ENCODE results near the gene SLC46A1.

SLC46A1 gene

DNA sequence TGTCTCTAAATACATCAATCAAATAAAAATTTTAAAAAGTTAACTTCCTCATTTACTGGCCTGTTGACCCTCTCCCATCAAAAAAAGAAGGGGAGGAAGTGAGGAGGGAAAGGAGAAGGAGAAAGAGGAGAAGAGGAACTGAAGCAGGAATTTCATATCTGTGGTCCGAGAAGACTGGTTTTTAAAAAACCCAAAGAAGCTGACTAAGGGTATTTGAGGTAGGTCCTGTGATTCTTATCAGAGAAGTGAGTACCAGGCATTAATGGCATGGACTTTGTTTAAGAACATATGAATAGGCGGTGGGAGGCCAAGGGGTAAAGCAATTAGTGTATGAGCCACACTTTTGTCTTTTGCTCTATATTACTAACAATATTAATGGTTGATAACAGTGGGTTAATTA is 2.0 kb downstream of the SLC46A1 start:
- DNase-seq (ENCODE audit: low read depth): no peak

DNA sequence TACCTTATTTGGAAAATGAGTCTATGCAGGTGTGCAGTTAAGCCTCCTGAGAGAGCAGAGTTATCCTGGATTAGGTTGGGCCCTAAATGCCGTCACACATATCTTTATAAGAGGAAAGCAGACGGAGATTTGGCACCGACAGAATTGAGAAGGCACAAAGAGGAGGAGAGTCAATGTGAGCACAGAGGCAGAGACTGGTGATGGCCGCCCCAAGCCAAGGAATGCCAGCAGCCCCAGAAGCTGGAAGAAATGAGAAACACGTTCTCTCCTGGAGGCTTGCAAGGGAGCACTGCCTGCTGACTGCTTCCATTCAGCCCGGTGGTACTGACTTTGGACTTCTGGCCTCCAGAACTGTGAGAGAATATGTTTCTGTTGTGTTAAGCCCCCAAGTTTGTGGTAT is 3.2 kb downstream of the SLC46A1 start:
- no peak for DNase-seq (ENCODE audit: low read depth)

DNA sequence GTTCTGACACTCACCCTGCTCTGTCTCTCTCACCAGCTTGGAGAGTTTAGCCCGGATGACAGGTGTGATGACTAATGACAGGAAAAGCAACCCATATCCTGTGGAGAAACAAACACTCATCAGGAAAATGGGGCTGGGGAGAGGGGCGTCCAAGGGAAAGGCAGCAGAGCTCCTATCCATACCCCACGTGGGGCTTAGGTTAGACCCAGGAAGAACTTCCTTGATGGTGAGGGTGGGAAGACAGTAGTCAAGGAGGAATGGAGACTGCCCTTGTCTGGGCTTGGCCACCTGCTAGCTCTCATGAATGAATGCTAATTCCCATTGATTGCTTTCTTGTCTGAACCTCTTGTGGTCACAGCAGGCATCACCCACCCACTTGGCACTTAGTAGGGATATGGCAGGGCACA is 3.8 kb downstream of the SLC46A1 start:
- no peak for DNase-seq (ENCODE audit: low read depth)

DNA sequence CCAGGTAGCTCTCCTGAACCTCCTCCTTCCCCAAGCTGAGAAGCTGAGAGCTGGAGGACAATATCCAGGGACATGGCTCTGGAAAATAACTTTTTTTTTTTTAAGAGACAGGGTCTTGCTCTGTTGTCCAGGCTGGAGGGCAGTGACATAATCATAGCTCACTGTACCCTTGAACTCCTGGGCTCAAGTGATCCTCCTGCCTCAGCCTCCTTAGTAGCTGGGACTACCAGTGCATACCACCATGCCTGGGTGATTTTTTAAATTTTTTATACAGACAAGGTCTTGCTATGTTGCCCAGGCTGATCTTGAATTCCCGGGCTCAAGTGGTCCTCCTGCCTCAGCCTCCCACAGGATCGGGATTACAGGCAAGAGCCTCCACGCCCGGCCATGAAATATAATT is 6.2 kb downstream of the SLC46A1 start:
- no peak for DNase-seq (ENCODE audit: low read depth)

DNA sequence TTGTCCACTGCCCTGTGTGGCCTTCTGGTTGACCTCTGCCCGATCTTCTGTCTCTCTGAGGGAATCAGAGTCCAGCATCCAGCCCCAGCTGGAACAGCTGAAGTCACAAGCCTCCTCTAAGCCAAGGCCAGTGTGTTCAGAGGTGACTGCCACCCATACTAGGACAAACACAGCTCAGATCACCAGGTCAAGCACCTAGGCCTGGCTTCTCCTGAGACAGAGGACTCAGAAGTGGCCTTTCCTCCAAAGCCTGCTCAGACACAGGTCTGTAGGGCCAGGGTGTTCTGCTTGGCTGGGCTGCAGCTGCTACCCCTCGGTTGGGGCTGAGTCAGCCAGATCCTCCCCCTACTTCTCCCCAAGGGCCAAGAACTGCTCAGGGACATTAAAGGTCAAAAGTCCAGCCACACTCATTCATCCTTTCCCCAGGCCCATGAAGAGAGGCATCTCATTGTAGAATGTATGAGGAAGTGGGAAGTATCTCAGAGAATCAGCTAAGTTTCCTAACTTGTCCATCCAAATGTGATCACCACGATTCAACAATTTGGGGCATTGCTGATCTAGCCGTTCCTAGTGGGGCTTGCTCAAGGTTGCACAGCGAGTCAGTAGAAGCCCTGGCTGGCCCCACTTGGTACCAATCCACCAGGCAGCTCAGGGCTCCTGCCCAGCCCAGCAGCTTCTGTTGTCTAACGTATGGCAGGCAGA is 7.6 kb downstream of the SLC46A1 start:
- DNase-seq (ENCODE audit: low read depth): no peak

DNA sequence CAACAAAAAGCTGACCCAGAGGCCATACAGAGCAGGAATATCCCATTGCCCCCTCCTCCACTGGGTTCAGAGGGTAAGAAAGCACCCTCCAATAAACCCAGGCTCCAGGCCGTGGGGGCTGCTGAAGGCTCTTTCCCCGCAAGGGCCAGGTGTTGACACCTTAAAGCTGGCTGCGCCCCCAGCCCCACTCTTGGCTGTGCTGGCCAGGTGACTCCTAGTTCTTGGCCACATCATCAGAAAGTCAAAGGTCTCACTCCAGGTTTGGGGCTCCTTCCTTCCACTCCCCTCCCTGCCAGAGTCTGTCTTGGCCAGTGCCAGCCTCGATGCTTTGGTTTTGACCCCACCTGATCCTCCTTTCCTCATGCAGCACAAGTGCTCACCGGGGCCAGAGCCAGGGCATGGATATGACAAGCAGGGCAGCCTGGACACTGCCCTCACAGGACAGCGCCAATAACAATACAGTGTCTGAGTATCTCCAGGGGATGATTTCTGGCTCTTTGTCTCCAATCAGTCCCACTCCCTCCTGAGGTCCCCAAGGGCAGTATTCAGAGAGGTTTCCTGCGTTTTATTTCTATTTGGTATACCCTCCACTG is 8.2 kb downstream of the SLC46A1 start:
- no peak for DNase-seq (ENCODE audit: low read depth)

DNA sequence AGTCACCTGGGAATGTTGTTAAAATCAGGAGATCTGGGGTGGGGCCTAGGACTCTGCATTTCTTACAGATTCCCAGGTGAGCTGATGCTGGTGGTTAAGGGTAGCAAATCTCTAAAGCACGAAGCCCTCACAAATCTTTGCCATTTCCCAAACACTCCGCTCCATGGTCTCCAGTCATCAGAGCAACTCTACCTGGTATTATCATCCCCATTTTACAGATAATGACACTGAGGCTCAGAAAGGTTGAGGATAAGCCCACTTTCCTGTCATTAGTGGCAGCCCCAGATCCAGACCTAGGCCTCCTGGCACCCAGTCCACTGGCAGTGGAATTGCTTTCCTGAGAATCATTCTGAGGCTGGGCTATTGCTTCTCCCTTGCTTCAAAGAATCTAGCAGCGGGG is 8.7 kb downstream of the SLC46A1 start:
- no peak for DNase-seq (ENCODE audit: low read depth)

DNA sequence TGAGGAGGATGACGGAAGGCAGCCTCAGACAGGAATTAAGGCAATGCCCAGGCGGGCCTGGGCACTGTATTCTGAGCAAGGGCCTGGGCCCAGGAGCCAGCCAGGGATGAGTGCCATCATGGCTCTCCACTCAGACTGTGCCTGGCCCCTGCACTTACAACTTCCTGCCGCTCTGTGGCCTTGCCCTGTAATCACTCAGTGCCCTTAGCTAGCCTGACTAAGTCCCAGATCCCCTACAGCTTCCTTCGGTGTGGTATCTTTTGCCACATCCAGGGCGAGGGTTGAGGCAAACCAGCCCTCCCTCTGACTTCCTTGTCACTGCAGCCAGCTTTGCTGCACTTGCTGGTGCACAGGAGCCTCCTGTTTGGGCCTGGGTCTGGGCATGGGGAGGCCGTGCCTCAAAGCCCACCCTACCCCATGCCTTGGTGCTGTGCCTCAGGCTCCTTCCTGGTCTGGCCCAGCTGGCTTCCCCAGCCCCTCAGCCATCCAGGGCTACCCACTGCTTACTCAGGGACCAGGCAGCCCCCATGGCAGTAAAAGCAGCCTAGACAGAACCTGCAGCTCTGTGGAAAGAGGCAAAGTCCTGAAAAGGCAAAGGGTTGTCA is 9.3 kb downstream of the SLC46A1 start:
- DNase-seq (ENCODE audit: low read depth): no peak

DNA sequence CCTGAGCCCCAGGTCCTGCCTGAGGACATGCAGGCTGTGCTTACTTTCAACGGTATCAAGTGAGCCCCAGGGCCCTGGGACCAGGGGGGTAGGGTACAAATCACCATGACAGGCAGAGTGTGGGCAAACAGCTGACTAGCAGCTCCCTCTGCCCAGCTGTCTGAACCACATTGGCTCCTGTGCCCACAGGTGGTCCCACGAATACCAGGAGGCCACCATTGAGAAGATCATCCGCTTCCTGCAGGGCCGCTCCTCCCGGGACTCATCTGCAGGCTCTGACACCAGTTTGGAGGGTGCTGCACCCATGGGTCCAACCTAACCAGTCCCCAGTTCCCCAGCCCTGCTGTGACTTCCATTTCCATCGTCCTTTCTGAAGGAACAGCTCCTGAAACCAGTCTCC is 10.0 kb downstream of the SLC46A1 start:
- DNase-seq (ENCODE audit: low read depth): no peak

DNA sequence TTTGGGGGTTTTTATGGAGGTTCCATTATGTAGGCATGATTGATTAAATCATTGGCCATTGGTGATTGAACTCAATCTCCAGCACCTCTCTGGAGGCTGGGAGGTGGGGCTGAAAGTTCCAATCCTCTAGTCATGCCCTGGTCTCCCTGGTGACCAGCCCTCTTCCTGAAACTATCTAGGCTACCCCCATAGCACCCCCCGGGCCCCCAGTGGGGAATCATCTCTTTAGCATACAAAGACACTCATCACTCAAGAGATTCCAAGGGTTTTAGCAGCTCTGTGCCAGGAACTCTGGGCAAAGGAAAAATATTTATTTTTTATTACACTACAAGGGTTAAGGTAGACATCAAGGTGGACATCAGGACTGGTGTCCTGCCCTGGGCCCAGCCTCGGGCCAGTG is 10.6 kb downstream of the SLC46A1 start:
- DNase-seq (ENCODE audit: low read depth): no peak

DNA sequence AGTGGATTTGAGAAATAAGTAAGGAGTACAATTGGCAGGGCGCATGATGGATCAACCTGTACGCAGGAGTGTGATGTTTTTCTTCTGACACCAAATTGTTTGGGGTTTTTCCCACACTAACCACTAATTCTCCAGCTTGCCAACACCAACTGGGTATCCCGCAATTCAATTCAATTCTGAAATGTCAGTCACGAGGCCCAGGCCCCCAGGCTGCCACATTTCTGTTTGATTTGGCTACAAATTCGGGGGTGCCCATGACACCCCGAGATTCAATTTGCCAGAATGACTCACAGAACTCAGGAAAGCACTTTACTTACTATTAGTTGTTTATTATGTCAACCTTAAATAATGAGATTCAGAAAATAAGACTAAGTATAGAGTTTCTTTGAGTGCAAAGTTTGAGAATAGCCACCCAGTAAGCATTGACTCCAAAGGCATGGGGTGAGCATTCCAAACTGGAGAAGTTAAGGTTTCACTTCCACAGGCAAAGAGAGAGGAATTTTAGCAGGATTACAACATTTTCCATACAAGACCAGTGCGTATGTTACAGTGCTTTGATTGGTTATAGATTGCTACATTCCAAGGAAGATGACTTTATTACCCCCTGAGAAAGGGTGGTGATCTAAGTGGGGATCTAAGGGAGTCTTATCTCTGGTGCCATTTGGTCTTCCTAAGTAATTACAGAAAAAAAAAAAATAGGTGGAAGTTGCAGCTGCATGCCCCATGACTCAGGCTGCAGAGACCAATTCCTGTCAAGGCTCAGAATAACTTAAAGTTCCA is 11.5 kb downstream of the SLC46A1 start:
- DNase-seq (ENCODE audit: low read depth): peak; percentile 44

DNA sequence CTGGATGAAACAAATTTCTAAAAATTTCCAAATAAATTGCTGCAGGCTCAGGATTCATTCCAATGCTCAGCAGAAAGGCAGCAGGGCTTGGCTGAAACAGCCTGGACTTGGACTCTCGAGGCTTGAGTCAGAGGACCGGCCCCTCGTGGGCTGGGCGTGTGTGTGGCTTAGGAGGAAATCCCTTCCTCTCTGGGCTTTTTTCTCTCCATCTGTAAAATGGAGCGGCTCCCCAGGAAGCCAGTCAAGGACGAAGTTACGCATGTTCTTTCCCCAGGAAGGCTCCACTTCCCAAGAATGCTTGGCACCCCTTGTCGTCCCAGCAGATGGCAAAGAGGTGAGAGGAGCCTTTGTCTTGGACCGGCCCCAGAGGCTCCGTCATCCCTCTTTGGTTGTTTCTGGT is 13.5 kb downstream of the SLC46A1 start:
- no peak for DNase-seq (ENCODE audit: low read depth)

DNA sequence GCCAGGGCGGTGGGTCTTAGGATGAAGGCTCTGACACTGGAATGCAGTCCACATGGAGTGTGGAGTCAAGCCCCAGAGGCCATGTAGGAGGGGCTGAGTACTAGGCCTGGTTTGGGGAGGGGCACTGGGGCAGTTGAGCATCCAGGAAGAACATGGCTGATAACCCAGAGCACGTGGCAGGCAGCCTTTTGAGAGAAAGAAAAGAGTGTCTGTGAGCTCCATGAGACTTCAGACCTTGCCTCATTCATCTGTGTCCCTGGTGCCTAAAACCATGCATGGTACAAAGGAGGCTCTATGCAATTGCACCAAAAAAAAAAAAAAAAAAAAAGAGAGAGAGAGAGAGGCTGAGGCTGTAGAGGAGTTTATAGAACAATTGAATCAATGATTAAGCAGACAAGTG is 14.6 kb downstream of the SLC46A1 start:
- DNase-seq (ENCODE audit: low read depth): no peak

DNA sequence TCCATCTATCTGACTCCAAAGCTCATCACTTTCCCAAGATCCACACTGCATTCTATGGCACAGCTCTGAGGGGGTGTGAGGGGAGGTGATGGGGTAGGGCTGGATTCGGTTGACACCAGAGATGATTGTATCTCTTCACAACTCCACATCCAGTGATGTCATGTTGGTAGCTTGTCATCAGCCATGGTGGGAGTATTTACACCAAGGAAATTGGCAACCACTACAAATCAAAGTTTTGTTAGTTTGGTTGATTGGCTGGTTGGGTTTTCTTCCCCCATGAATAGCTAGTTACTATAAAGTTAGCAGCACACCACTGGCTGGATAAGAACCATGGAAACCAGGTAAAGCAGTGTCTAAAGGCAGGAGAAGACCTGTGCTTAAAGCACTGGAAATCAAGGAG is 15.0 kb downstream of the SLC46A1 start:
- DNase-seq (ENCODE audit: low read depth): no peak

DNA sequence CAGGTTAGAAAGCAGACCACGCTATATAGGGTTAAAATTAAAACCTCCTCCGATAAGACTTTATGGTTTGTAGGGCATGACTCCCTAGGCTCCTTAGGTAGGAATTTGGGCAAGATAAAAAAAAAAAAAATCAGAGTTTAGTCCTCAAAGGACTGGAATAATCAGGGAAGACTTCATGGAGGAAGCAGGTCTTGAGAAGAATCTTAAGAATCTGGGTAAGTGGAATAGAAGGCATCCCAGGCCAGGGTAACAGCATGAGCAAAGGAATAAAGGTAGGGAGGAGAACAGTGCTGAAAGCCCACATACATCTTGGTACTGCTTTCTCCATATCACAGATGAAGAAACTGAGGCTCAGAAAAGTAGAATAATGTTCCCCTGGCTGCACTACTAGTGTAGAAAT is 15.4 kb downstream of the SLC46A1 start:
- DNase-seq (ENCODE audit: low read depth): no peak

DNA sequence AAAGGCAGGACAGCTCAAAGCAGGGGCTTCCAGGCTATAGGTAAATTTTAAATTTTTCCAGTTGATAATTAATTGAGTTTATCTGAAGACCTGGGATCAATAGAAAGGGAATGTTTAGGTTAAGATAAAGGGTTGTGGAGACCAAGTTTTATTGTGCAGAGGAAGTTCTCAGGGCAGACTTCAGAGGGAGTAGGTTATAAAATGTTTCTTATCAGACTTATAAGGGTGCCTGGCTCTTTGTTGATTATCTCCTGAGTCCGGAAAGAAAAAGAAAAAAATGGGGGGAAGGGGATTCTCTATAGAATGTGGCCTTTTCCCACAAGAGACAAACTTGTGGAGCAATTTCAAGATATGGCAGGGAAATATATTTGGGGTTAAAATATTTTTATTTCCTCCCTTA is 15.9 kb downstream of the SLC46A1 start:
- no peak for DNase-seq (ENCODE audit: low read depth)

DNA sequence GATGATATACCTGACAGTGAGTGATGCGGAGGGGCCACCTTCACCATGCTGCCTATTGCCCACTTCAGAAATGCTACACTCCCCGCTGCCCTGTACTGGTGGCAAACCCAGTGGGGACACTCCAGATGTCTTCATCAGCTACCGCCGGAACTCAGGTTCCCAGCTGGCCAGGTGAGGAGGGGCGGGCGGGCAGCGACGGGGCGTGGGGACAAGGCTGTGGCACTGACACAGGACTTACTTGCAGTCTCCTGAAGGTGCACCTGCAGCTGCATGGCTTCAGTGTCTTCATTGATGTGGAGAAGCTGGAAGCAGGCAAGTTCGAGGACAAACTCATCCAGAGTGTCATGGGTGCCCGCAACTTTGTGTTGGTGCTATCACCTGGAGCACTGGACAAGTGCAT is 17.9 kb downstream of the SLC46A1 start:
- no peak for DNase-seq (ENCODE audit: low read depth)

DNA sequence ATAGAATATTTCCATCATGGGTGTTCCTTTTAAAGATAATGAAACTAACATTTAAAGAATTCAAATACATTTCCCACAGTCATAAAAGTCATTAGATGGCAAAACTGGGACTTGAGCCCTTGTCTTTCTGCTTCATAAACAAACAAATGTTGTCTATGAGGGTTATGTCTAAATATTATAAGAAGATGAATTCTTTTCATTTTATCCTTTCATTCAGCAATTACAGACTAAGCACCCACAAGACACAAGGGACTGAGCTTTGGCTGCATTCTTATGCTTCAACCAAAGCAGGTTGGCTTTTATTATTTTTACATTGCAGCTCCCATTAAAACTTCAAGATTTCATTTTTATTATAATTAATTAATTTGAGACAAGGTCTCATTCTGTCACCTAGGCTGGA is 19.6 kb downstream of the SLC46A1 start:
- DNase-seq (ENCODE audit: low read depth): no peak

DNA sequence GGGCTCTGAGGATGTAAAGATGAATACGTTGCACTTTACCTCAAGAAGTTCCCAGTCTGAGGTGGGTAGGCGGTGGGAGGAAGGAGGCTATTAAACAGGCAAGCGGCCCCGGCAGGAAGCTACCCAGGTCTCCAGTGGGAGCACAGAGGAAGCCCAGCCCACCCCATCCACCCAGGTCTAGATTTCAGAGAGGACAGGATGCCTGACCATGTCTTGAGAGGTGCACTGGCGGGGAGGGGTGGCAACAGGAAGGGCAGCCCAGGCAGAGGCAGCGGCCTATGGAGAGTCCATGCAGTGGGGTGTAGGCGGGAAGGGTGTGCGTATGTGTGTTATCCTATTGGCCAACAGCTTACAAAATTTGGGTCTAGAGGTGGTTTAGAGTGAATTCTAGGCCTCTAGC is 20.6 kb downstream of the SLC46A1 start:
- no peak for DNase-seq (ENCODE audit: low read depth)

DNA sequence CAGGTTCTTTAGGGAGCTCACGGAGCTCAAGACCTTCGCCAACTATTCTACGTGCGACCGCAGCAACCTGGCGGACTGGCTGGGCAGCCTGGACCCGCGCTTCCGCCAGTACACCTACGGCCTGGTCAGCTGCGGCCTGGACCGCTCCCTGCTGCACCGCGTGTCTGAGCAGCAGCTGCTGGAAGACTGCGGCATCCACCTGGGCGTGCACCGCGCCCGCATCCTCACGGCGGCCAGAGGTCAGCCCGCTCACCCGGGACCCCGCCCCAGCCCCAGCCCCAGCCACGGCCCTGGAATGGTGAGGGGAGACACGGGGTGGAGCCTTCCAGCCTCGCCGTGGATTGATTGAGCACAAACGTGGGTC is 21.0 kb downstream of the SLC46A1 start:
- DNase-seq (ENCODE audit: low read depth): no peak

DNA sequence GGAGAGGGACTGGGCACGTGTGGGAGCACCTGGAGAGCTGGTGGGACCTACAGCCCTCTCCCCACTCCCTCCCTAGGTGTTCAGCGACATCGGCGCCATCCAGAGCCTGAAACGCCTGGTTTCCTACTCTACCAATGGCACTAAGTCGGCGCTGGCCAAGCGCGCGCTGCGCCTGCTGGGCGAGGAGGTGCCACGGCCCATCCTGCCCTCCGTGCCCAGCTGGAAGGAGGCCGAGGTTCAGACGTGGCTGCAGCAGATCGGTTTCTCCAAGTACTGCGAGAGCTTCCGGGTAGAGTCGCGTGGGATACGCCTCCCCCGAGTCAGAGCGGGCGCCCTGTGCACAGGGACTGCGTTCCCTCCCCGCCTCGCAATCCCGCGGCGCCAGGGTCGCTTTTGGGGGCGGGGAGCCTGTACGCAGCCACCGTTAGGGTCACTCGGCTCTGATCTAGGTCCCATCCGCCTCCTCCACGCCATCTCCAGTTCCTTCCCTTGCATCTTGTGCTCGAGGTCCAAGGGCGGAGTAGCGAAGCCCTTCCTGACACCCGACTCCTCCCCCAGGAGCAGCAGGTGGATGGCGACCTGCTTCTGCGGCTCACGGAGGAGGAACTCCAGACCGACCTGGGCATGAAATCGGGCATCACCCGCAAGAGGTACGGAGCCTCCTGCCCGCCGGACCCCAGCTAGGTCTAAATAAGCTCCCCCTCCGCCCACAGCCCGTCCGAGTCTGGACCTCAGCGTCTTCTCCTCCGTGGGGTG is 21.6 kb downstream of the SLC46A1 start:
- DNase-seq (ENCODE audit: low read depth): no peak

DNA sequence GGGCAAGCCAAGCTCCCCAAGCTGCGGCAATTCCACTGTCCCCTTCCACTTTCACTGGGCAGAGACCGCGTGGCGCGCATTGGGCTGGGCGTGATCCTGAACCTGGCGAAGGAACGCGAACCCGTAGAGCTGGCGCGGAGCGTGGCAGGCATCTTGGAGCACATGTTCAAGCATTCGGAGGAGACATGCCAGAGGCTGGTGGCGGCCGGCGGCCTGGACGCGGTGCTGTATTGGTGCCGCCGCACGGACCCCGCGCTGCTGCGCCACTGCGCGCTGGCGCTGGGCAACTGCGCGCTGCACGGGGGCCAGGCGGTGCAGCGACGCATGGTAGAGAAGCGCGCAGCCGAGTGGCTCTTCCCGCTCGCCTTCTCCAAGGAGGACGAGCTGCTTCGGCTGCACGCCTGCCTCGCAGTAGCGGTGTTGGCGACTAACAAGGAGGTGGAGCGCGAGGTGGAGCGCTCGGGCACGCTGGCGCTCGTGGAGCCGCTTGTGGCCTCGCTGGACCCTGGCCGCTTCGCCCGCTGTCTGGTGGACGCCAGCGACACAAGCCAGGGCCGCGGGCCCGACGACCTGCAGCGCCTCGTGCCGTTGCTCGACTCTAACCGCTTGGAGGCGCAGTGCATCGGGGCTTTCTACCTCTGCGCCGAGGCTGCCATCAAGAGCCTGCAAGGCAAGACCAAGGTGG is 24.7 kb downstream of the SLC46A1 start:
- no peak for DNase-seq (ENCODE audit: low read depth)
